OCI-LY7 (cell line): Measurements from ENCODE around the gene TNS1. TPM values are rescaled to one million over a fixed set of nuclear protein-coding genes. Genes with fewer than 3 reads are reported as not detected.

Source experiments
- Bru-seq: library from RNA; stranded (reverse); fragments of 400-500 nt; gene quantifications from one replicate; lab custom pipeline; 2021; lab: Mats Ljungman, UMichigan
- BruChase-seq, 2 experiments: library from RNA; stranded (reverse); fragments of 400-500 nt; gene quantifications; one replicate each; lab custom pipeline; 2021; lab: Mats Ljungman, UMichigan
- BruUV-seq: library from RNA; stranded (reverse); fragments of 400-500 nt; replicated peaks from 2 replicates; lab custom pipeline; 2021; lab: Mats Ljungman, UMichigan
- CTCF ChIA-PET: fragments of 300-600 bp; sonication (Branson Sonifier 250); formaldehyde crosslinking; loops from one replicate; lab custom pipeline; 2022; ENCODE audit warnings: antibody characterized with exemption; ENCODE audit not compliant: unreplicated experiment; lab: Charles Lee
- POLR2A ChIA-PET: fragments of 300-600 bp; sonication (Branson Sonifier 250); formaldehyde crosslinking; loops from one replicate; lab custom pipeline; 2022; ENCODE audit warnings: antibody characterized with exemption; lab: Charles Lee
- DNase-seq: peaks from one replicate; pipeline ENCODE4 v3.0.0-alpha.2; 2015; ENCODE audit warnings: low spot score
- H2AFZ ChIP-seq: fragments of 200-600 bp; sonication (generic), shearing (Covaris generic); 2 replicates; pipeline ENCODE4 v1.6.1; 2014; ENCODE audit warnings: mild to moderate bottlenecking, antibody characterized with exemption, low read length, moderate library complexity
- H3K27ac ChIP-seq: fragments of 200-600 bp; sonication (generic); 2 replicates; pipeline ENCODE4 v1.5.1; 2014; ENCODE audit warnings: mixed run types, low read depth, mild to moderate bottlenecking, moderate library complexity, low read length, inconsistent platforms; ENCODE audit not compliant: poor library complexity, severe bottlenecking
- H3K36me3 ChIP-seq: fragments of 200-600 bp; sonication (generic); 2 replicates; pipeline ENCODE4 v1.6.1; 2014; ENCODE audit warnings: mild to moderate bottlenecking, antibody characterized with exemption, low read length, moderate library complexity, mixed read lengths; ENCODE audit not compliant: insufficient read depth
- H3K4me1 ChIP-seq: fragments of 200-600 bp; sonication (generic); 2 replicates; pipeline ENCODE4 v1.5.1; 2014; ENCODE audit warnings: mild to moderate bottlenecking, low read length; ENCODE audit not compliant: insufficient read depth, poor library complexity, severe bottlenecking
- H3K4me2 ChIP-seq: fragments of 200-600 bp; sonication (generic); 2 replicates; pipeline ENCODE4 v1.6.1; 2014; ENCODE audit warnings: mild to moderate bottlenecking, low read length
- H3K4me3 ChIP-seq: fragments of 200-600 bp; sonication (generic); 2 replicates; pipeline ENCODE4 v1.5.1; 2014; ENCODE audit warnings: mild to moderate bottlenecking, low read depth, low read length; ENCODE audit not compliant: poor library complexity, severe bottlenecking
- H3K79me2 ChIP-seq: fragments of 200-600 bp; sonication (generic); 2 replicates; pipeline ENCODE4 v1.6.1; 2016; ENCODE audit warnings: low read depth, mild to moderate bottlenecking, low read length, moderate library complexity, mixed read lengths; ENCODE audit not compliant: insufficient read depth
- H3K9me2 ChIP-seq: fragments of 200-600 bp; sonication (generic); 2 replicates; pipeline ENCODE4 v1.6.1; 2016; ENCODE audit warnings: mild to moderate bottlenecking, low read length, mixed read lengths; ENCODE audit not compliant: insufficient read depth
- H3K9me3 ChIP-seq: fragments of 200-600 bp; sonication (generic); 2 replicates; pipeline ENCODE4 v1.6.1; 2014; ENCODE audit warnings: mild to moderate bottlenecking, mixed run types, low read length, mixed read lengths
- H4K20me1 ChIP-seq: fragments of 200-600 bp; sonication (generic); 2 replicates; pipeline ENCODE4 v1.6.1; 2014; ENCODE audit warnings: mild to moderate bottlenecking, antibody characterized with exemption, low read length, moderate library complexity, mixed read lengths; ENCODE audit not compliant: insufficient read depth
- CTCF ChIP-seq: fragments of 200-600 bp; sonication (generic); conservative IDR thresholded peaks from 2 replicates; pipeline ENCODE4 v1.5.1; 2014; ENCODE audit warnings: mild to moderate bottlenecking, antibody characterized with exemption, low read length, moderate library complexity, mixed read lengths
- EZH2phosphoT487 ChIP-seq: fragments of 200-600 bp; sonication (generic); IDR thresholded peaks from 2 replicates; pipeline ENCODE4 v1.6.1; 2018; ENCODE audit warnings: low read depth, borderline replicate concordance, mild to moderate bottlenecking, mixed run types, antibody characterized with exemption, low read length, moderate library complexity, mixed read lengths
- intact Hi-C: fragments of 100-400 bp; cut with micrococcal nuclease; formaldehyde crosslinking; loops from one replicate; pipeline ENCODE4 v1.10.0; 2022; ENCODE audit not compliant: unreplicated experiment
- long read RNA-seq: library from polyadenylated mRNA; stranded (forward); transcript quantifications from one replicate; pipeline ENCODE4 v2.0.0, GENCODE V29; 2022
- total RNA-seq, 2 experiments: library from RNA; depleted of rRNA in 1 of 2; stranded (reverse); fragments of >200 nt in 1 of 2; shearing (Covaris generic) in 1 of 2; gene quantifications; 2 replicates each; pipeline ENCODE4 v1.2.3, GENCODE V29; 2014 to 2022

TNS1 gene
- total RNA-seq (2014; rRNA removed; shearing (Covaris generic)) (not detected in 2 replicates), total RNA-seq (2022) (not detected in 2 replicates), Bru-seq, nascent RNA (not detected), BruChase-seq, experiment 1, labeled RNA remaining after a 6-hour chase (percentile 2 among the genes with signal in this experiment), BruChase-seq, experiment 2, labeled RNA remaining after a 2-hour chase (percentile 1 among the genes with signal in this experiment)
- long read RNA-seq: 0 reads

DNA sequence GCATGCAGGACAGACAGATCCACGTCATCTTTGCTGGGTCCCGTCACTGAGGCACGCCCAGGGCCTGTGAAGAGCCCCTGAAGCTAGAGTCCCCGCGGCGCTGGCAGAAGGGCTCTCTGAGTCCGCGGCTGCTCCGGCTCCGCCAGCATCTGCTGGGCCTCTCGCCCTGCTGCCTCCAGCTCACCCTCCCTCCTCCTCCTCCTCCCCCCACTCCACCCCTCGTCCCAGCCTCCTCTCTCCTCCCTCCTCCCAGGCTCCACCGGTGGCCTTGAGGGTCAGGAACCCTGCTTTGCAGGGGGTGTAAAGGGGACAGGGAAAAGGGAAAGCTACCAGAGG lies at the start of gene TNS1:
TSS of gene TNS1 (minus strand) at position 151 of the 336 bp plus-strand sequence. CDS start at position 28, 123 bp downstream.
- no peak for DNase-seq
- Histone ChIP-seq H3K4me2 (no peak within 1 kb of the TSS), H2AFZ (no peak within 1 kb of the TSS), H3K9me2 (no peaks in the 10 kb centered on the region), H4K20me1 (no peaks in the 10 kb centered on the region), H3K9me3 (no peaks in the 10 kb centered on the region), H3K4me1 (no peaks in the 10 kb centered on the region), H3K4me3 (no peak within 1 kb of the TSS), H3K79me2 (no peaks in the 10 kb centered on the region), H3K27ac (no peak within 1 kb of the TSS), H3K36me3 (no peaks in the 10 kb centered on the region)
- no peak for TF ChIP-seq EZH2phosphoT487
- no peak for TF ChIP-seq CTCF
- intact Hi-C loops: no loop called here
- ChIA-PET POLR2A (no interaction called here), CTCF (no interaction called here)
- BruUV-seq: no TSS peak

- H3K9me3 ChIP-seq: no peaks in the 10 kb centered on the region
- no peak overlapping the region for H2AFZ ChIP-seq
- TF ChIP-seq EZH2phosphoT487: no peak
- TF ChIP-seq CTCF: no peak
- POLR2A ChIA-PET: interaction anchor here (0.5 kb wide), 1 partner anchor 431 kb away, joined by 3 read pairs; no protein-coding TSS in a partner anchor
- no peaks in the 10 kb centered on the region for H3K79me2 ChIP-seq
- H3K4me1 ChIP-seq: no peaks in the 10 kb centered on the region
- no peaks in the 10 kb centered on the region for H3K9me2 ChIP-seq
- no peak overlapping the region for H3K4me3 ChIP-seq
- BruUV-seq: no TSS peak
- H3K36me3 ChIP-seq: no peaks in the 10 kb centered on the region
- intact Hi-C loops: no loop called here
- CTCF ChIA-PET: no interaction called here
- H3K4me2 ChIP-seq: no peak overlapping the region
- no peaks in the 10 kb centered on the region for H4K20me1 ChIP-seq
- no peak overlapping the region for H3K27ac ChIP-seq
- DNase-seq: no peak
These were observed 49.1 kb upstream of the TNS1 start for GRCh38 chr2:218051903-218052302.

- H3K9me3 ChIP-seq: no peaks in the 10 kb centered on the region
- CTCF ChIA-PET: no interaction called here
These were observed 44.9 kb upstream of the TNS1 start for GRCh38 chr2:218047536-218048225.

More at GRCh38 chr2:218047536-218048225, 44.9 kb upstream of the TNS1 start:
- Histone ChIP-seq H3K36me3 (no peaks in the 10 kb centered on the region), H3K4me3 (no peak overlapping the region), H3K79me2 (no peaks in the 10 kb centered on the region), H3K4me2 (no peak overlapping the region), H2AFZ (no peak overlapping the region), H4K20me1 (no peaks in the 10 kb centered on the region), H3K4me1 (peaks cover 7% of the 10 kb centered on the region), H3K27ac (no peak overlapping the region), H3K9me2 (no peaks in the 10 kb centered on the region)
- no peak for DNase-seq
- TF ChIP-seq CTCF (no peak), EZH2phosphoT487 (no peak)
- intact Hi-C loops: no loop called here
- no TSS peak for BruUV-seq
- POLR2A ChIA-PET: interaction anchor here (0.6 to 0.9 kb wide), 3 partner anchors 117 to 533 kb away, joined by 3 to 4 read pairs (median 4); no protein-coding TSS in a partner anchor
